ENCODE results near the gene MRPL23.

GRCh38 chr11:1967641-1968225 lies 20.6 kb downstream of the MRPL23 start:
- no peak for TF ChIP-seq REST (IDR thresholded peaks at IDR 0.05; ENCODE audit: low read depth)
- no peak for TF ChIP-seq ZNF274 (IDR thresholded peaks at IDR 0.05; ENCODE audit: low read depth, low read length)
- TF ChIP-seq POLR2AphosphoS5 (IDR thresholded peaks at IDR 0.05; ENCODE audit: low read depth, low read length) = no peak

Data from HCT116 (cell line).